22Rv1 (cell line): Measurements from ENCODE around the gene SLC4A1.

ENCODE experiments used
- CTCF ChIP-seq: fragments of 450-650 bp; IDR thresholded peaks from 2 replicates; pipeline ENCODE4 v1.5.1; 2017; ENCODE audit warnings: mild to moderate bottlenecking
- ZFX ChIP-seq: fragments of 450-650 bp; IDR thresholded peaks from 2 replicates; pipeline ENCODE4 v1.6.1; 2017; ENCODE audit warnings: antibody characterized with exemption, borderline replicate concordance

DNA sequence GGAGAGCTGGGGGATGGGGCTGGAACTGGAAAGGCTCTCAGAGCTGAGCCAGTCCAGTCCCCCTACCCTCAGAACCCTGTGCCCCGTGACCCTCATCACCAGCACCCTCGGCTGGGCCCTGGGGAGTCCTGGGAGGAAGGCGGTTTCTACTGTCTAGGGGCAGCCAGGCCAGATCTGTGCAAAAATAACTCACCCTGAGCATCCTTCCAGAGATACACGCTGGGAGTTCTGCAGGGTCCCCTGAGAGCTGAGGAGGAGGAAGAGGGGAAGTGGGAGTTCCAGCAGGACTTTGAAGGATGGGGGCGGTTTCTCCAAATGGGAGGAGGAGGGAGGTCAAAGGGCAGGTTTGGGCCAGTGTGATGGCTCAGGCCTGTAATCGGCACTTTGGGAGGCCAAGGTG is 5.0 kb upstream of the SLC4A1 start:
- no peak for TF ChIP-seq CTCF
- no peak for TF ChIP-seq ZFX
